ENCODE data around the gene XBP1. TPM values are rescaled to one million over a fixed set of nuclear protein-coding genes. Genes with fewer than 3 reads are reported as not detected.

XBP1 gene
- total and polyA plus RNA-seq, 2 of the 13 experiments (the other 11 are each of a cell fraction or from before 2014, with no cell fraction given) = 416 to 427 TPM

DNA sequence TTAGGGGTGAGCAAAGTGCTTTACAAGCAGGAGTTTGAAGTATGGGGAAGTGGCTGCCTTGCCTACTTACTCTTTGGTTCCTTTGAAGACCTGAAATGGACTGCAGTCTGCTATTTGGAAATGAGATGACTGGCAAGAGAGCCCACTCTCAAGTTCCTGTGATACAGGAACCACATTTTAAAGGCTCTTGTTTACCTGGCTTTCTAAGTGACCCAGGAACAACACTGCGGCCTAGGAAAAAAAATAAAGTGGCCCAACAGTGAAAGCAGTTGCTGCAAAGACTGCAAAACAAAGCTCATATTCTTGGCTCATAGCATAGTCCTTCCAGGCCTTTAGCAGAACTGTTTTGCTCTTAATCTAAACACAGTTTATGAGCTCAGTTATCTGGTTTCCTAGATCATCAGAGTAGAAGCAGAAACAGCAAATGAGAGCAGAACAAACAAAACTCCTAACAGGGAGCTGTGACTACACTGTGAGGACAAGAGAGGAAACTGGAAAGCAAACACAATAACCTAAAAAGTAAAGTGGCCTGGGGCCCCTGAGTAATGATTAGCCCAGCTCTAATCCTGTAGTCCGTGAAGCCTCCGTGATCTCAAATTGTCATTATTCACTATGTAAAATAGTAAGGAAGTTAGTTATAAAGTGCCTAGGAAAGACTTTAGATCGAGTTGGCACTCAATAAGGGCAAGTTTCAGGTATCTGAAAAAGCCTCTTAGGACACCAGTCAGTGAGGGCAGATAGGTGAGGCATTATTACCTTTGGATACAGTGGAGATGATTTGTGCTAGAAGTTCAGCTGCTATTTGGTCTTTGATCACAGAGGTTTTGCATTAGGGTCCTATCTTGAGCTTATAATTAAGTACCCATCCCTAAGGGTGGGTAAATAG, 16.3 kb downstream of the XBP1 start (continued):
- TF ChIP-seq, protein P1, sequence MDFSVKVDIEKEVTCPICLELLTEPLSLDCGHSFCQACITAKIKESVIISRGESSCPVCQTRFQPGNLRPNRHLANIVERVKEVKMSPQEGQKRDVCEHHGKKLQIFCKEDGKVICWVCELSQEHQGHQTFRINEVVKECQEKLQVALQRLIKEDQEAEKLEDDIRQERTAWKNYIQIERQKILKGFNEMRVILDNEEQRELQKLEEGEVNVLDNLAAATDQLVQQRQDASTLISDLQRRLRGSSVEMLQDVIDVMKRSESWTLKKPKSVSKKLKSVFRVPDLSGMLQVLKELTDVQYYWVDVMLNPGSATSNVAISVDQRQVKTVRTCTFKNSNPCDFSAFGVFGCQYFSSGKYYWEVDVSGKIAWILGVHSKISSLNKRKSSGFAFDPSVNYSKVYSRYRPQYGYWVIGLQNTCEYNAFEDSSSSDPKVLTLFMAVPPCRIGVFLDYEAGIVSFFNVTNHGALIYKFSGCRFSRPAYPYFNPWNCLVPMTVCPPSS (IDR thresholded peaks at IDR 0.05) = no peak
- TF ChIP-seq NONO (IDR thresholded peaks at IDR 0.05) = no peak
- peak; percentile 56; the same call in 1 of the 2 replicates for TF ChIP-seq NONO (CRISPR knock-in tag; conservative IDR thresholded peaks at IDR 0.05)
- peak; percentile 54; the same call in 1 of the 2 replicates for TF ChIP-seq HOXA3 (CRISPR knock-in tag; IDR thresholded peaks at IDR 0.05)
- TF ChIP-seq, protein P2, sequence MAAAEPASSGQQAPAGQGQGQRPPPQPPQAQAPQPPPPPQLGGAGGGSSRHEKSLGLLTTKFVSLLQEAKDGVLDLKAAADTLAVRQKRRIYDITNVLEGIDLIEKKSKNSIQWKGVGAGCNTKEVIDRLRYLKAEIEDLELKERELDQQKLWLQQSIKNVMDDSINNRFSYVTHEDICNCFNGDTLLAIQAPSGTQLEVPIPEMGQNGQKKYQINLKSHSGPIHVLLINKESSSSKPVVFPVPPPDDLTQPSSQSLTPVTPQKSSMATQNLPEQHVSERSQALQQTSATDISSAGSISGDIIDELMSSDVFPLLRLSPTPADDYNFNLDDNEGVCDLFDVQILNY (CRISPR knock-in tag; conservative IDR thresholded peaks at IDR 0.05) = no peak
- TF ChIP-seq PAF1 (CRISPR knock-in tag; IDR thresholded peaks at IDR 0.05) = no peak
- no peak for TF ChIP-seq ZNF567 (CRISPR knock-in tag; IDR thresholded peaks at IDR 0.05; ENCODE audit: borderline replicate concordance)
- TF ChIP-seq, protein P3, sequence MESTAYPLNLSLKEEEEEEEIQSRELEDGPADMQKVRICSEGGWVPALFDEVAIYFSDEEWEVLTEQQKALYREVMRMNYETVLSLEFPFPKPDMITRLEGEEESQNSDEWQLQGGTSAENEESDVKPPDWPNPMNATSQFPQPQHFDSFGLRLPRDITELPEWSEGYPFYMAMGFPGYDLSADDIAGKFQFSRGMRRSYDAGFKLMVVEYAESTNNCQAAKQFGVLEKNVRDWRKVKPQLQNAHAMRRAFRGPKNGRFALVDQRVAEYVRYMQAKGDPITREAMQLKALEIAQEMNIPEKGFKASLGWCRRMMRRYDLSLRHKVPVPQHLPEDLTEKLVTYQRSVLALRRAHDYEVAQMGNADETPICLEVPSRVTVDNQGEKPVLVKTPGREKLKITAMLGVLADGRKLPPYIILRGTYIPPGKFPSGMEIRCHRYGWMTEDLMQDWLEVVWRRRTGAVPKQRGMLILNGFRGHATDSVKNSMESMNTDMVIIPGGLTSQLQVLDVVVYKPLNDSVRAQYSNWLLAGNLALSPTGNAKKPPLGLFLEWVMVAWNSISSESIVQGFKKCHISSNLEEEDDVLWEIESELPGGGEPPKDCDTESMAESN (CRISPR knock-in tag; conservative IDR thresholded peaks at IDR 0.05) = 0 out of 2 replicates have a peak, but pooled peaks have one; percentile 22
- peak; percentile 44; the same call in 1 of the 2 replicates for TF ChIP-seq ZNF614 (CRISPR knock-in tag; IDR thresholded peaks at IDR 0.05; ENCODE audit: borderline replicate concordance)
- no peak for TF ChIP-seq ZNF782 (CRISPR knock-in tag; IDR thresholded peaks at IDR 0.05; ENCODE audit: borderline replicate concordance)
- 0 out of 2 replicates have a peak, but pooled peaks have one; percentile 42 for TF ChIP-seq ZFP1 (CRISPR knock-in tag; IDR thresholded peaks at IDR 0.05)
- peak; percentile 8; the same call in 1 of the 2 replicates for TF ChIP-seq GATAD1 (CRISPR knock-in tag; IDR thresholded peaks at IDR 0.05)
- no peak for TF ChIP-seq CAMTA2 (CRISPR knock-in tag; IDR thresholded peaks at IDR 0.05; ENCODE audit: borderline replicate concordance)
- TF ChIP-seq KLF15 (CRISPR knock-in tag; IDR thresholded peaks at IDR 0.05; ENCODE audit: borderline replicate concordance) = no peak
- no peak for TF ChIP-seq ZFP37 (CRISPR knock-in tag; IDR thresholded peaks at IDR 0.05; ENCODE audit: borderline replicate concordance)
- no peak for TF ChIP-seq NAIF1 (CRISPR knock-in tag; IDR thresholded peaks at IDR 0.05; ENCODE audit: borderline replicate concordance)
- TF ChIP-seq, protein P4, sequence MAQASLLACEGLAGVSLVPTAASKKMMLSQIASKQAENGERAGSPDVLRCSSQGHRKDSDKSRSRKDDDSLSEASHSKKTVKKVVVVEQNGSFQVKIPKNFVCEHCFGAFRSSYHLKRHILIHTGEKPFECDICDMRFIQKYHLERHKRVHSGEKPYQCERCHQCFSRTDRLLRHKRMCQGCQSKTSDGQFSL (CRISPR knock-in tag; IDR thresholded peaks at IDR 0.05) = no peak
- TF ChIP-seq, protein P5, sequence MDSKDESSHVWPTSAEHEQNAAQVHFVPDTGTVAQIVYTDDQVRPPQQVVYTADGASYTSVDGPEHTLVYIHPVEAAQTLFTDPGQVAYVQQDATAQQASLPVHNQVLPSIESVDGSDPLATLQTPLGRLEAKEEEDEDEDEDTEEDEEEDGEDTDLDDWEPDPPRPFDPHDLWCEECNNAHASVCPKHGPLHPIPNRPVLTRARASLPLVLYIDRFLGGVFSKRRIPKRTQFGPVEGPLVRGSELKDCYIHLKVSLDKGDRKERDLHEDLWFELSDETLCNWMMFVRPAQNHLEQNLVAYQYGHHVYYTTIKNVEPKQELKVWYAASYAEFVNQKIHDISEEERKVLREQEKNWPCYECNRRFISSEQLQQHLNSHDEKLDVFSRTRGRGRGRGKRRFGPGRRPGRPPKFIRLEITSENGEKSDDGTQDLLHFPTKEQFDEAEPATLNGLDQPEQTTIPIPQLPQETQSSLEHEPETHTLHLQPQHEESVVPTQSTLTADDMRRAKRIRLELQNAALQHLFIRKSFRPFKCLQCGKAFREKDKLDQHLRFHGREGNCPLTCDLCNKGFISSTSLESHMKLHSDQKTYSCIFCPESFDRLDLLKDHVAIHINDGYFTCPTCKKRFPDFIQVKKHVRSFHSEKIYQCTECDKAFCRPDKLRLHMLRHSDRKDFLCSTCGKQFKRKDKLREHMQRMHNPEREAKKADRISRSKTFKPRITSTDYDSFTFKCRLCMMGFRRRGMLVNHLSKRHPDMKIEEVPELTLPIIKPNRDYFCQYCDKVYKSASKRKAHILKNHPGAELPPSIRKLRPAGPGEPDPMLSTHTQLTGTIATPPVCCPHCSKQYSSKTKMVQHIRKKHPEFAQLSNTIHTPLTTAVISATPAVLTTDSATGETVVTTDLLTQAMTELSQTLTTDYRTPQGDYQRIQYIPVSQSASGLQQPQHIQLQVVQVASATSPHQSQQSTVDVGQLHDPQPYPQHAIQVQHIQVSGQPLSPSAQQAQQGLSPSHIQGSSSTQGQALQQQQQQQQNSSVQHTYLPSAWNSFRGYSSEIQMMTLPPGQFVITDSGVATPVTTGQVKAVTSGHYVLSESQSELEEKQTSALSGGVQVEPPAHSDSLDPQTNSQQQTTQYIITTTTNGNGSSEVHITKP (CRISPR knock-in tag; IDR thresholded peaks at IDR 0.05; ENCODE audit: low read depth) = 0 out of 2 replicates have a peak, but pooled peaks have one; percentile 23
- no peak for TF ChIP-seq REXO4 (CRISPR knock-in tag; IDR thresholded peaks at IDR 0.05; ENCODE audit: borderline replicate concordance)
- TF ChIP-seq HOXA5 (CRISPR knock-in tag; IDR thresholded peaks at IDR 0.05) = no peak

Data from HepG2 (cell line).